ENCODE data around the gene BEND2. TPM values are rescaled to one million over a fixed set of nuclear protein-coding genes. Genes with fewer than 3 reads are reported as not detected.

Gene BEND2
- total RNA-seq, 1 experiment from 2014 or later = not detected

DNA sequence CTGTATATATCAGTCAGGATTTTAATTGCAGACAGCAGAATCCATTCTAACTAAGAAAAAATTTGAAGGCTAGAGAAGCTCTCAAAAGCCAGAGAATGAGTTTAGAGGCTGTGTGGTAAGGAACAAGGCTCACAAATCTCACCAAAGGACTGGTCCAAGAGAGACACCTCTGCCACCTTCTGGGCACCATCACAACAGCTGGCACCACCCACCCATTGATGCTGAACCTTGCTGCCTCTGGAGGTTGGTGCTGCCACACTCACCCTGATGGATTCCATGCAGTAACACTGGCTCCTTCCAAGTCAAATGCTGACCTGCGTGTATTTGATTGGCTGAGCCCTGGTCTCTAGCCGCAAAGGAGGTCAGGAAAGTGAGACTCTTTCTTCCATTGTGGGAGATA lies 100.8 kb downstream of the BEND2 start:
- H3K9me3 Mint-ChIP-seq = peaks cover 10% of the 10 kb centered on the region
- H3K36me3 Mint-ChIP-seq = no peaks in the 10 kb centered on the region
- DNase-seq (ENCODE audit: low spot score) (no peak), ATAC-seq (no peak)
- H3K4me3 Mint-ChIP-seq = no peak overlapping the region
- ChIA-PET CTCF (no interaction called here), POLR2A (no interaction called here)
- TF ChIP-seq NR1H2 (CRISPR knock-in tag; IDR thresholded peaks at IDR 0.05) = no peak
- TF ChIP-seq, protein P1, sequence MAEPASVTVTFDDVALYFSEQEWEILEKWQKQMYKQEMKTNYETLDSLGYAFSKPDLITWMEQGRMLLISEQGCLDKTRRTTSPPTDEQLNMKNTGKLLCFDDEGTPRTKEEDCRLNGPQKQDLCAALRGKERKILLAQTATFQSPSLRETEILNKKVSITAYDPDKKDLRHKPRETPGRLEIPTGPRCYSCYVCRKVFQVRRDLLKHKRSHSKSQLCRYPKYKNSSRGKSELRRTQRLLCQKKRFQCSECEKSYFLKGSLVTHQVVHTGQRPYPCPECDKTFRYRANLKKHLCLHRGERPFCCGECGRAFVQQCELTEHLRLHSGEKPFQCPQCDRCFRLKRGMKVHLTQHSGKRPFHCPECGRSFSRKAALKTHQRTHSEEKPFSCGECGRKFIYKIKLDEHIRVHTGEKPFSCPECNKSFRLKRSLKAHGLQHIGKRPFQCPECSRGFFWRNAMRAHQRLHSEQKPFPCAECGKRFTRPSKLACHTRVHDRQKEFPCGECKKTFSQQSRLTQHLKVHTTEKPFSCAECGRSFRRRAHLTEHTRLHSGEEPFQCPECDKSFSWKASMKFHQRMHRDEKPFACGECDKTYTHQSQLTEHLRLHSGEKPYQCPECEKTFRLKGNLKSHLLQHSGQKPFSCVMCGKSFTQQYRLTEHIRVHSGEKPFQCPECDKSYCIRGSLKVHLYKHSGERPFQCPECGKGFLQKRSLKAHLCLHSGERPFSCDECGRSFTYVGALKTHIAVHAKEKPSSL (CRISPR knock-in tag; conservative IDR thresholded peaks at IDR 0.05) = no peak
- TF ChIP-seq HMGA2 (CRISPR knock-in tag; IDR thresholded peaks at IDR 0.05) = no peak
- no peak for TF ChIP-seq E2F5 (CRISPR knock-in tag; IDR thresholded peaks at IDR 0.05)
- TF ChIP-seq SMAD3 (CRISPR knock-in tag; IDR thresholded peaks at IDR 0.05; ENCODE audit: borderline replicate concordance) = no peak
- TF ChIP-seq, protein P2, sequence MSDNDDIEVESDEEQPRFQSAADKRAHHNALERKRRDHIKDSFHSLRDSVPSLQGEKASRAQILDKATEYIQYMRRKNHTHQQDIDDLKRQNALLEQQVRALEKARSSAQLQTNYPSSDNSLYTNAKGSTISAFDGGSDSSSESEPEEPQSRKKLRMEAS (CRISPR knock-in tag; IDR thresholded peaks at IDR 0.05) = no peak
- TF ChIP-seq ZBTB43 (CRISPR knock-in tag; IDR thresholded peaks at IDR 0.05) = no peak
- TF ChIP-seq NFYB (CRISPR knock-in tag; conservative IDR thresholded peaks at IDR 0.05; ENCODE audit: low read depth) = no peak
- TF ChIP-seq ATF6 (CRISPR knock-in tag; IDR thresholded peaks at IDR 0.05) = no peak
- TF ChIP-seq TEAD1 (CRISPR knock-in tag; IDR thresholded peaks at IDR 0.05) = no peak
- TF ChIP-seq TEAD4 (CRISPR knock-in tag; IDR thresholded peaks at IDR 0.05) = no peak
- TF ChIP-seq PRDM15 (CRISPR knock-in tag; IDR thresholded peaks at IDR 0.05) = no peak
- TF ChIP-seq JAZF1 (CRISPR knock-in tag; IDR thresholded peaks at IDR 0.05) = no peak
- TF ChIP-seq ELF4 (CRISPR knock-in tag; IDR thresholded peaks at IDR 0.05; ENCODE audit: low read depth) = no peak
- TF ChIP-seq CREM (CRISPR knock-in tag; IDR thresholded peaks at IDR 0.05) = no peak
- TF ChIP-seq FOXP1 (CRISPR knock-in tag; IDR thresholded peaks at IDR 0.05; ENCODE audit: borderline replicate concordance) = no peak
- no peak for TF ChIP-seq CREB1 (CRISPR knock-in tag; IDR thresholded peaks at IDR 0.05)
- TF ChIP-seq NR2C2 (CRISPR knock-in tag; IDR thresholded peaks at IDR 0.05) = no peak
- TF ChIP-seq KAT7 (CRISPR knock-in tag; IDR thresholded peaks at IDR 0.05; ENCODE audit: borderline replicate concordance) = no peak
- no peak for TF ChIP-seq ZNF232 (CRISPR knock-in tag; IDR thresholded peaks at IDR 0.05)
- no peak overlapping the region for H3K27ac Mint-ChIP-seq
- 0 out of 2 replicates have a peak, but pooled peaks cover 2% of the 10 kb centered on the region for H3K4me1 Mint-ChIP-seq
- H3K27me3 Mint-ChIP-seq (ENCODE audit: low read depth) = peaks cover 2% of the 10 kb centered on the region

Other genes starting within 250 kb of the BEND2 start
- 12.8 to 14.2 TPM (median 12.9 TPM) in 3 replicates for gene SCML2, start 133.8 kb upstream of the BEND2 start, total RNA-seq (2021)
- 13.0 to 13.6 TPM (median 13.3 TPM) in 3 replicates for gene CDKL5, start 204.7 kb upstream of the BEND2 start, total RNA-seq (2021)

Measured in WTC11 (cell line).